ENCODE measurements around the gene CYTH2. TPM values are rescaled to one million over a fixed set of nuclear protein-coding genes. Genes with fewer than 3 reads are reported as not detected.

The CYTH2 gene
- total and polyA plus RNA-seq, 2 donors: 32.0 to 42.4 TPM

GRCh38 chr19:48495396-48495795 lies 26.2 kb downstream of the CYTH2 start:
- DNase-seq (ENCODE audit: low read depth in 6 of 9, low spot score in 9 of 9): no peak
- no peak overlapping the region for H3K27ac ChIP-seq (ENCODE audit: low read depth in 1 of 2, low read length in 1 of 2)
- H3K4me3 ChIP-seq (ENCODE audit: low read length in 2 of 2): no peak overlapping the region
- peaks cover 57 to 90% of the 10 kb centered on the region in 2 donors for H3K27me3 ChIP-seq (ENCODE audit: control insufficient read depth in 2 of 2, insufficient read depth in 1 of 2, low read length in 1 of 2)
- peaks cover 14 to 22% of the 10 kb centered on the region in 2 donors for H3K4me1 ChIP-seq (ENCODE audit: control insufficient read depth in 2 of 2, insufficient read depth in 2 of 2, low read length in 2 of 2)
- H3K9me3 ChIP-seq (ENCODE audit: control insufficient read depth in 2 of 2, insufficient read depth in 1 of 2, low read length in 1 of 2): peaks cover 0 to 14% of the 10 kb centered on the region in 2 donors
- 63% methylated on average over 6 of the region's 6 CpGs for WGBS
- no peaks in the 10 kb centered on the region for H3K36me3 ChIP-seq (ENCODE audit: control insufficient read depth in 2 of 2, insufficient read depth in 2 of 2, low read length in 1 of 2)

- no peak overlapping the region for H3K27ac ChIP-seq (ENCODE audit: low read depth in 1 of 2, low read length in 1 of 2)
- peaks cover 48 to 88% of the 10 kb centered on the region in 2 donors for H3K27me3 ChIP-seq (ENCODE audit: control insufficient read depth in 2 of 2, insufficient read depth in 1 of 2, low read length in 1 of 2)
- peaks cover 0 to 15% of the 10 kb centered on the region in 2 donors for H3K9me3 ChIP-seq (ENCODE audit: control insufficient read depth in 2 of 2, insufficient read depth in 1 of 2, low read length in 1 of 2)
- WGBS: 88% methylated on average over 45 of the region's 45 CpGs
- H3K36me3 ChIP-seq (ENCODE audit: control insufficient read depth in 2 of 2, insufficient read depth in 2 of 2, low read length in 1 of 2): no peaks in the 10 kb centered on the region
- H3K4me3 ChIP-seq (ENCODE audit: low read length in 2 of 2): no peak overlapping the region
- no peak for DNase-seq (ENCODE audit: low read depth in 6 of 9, low spot score in 9 of 9)
- peaks cover 2 to 22% of the 10 kb centered on the region in 2 donors for H3K4me1 ChIP-seq (ENCODE audit: control insufficient read depth in 2 of 2, insufficient read depth in 2 of 2, low read length in 2 of 2)
These were observed 28.0 kb downstream of the CYTH2 start for GRCh38 chr19:48496959-48497727.

- Histone ChIP-seq H3K4me3 (ENCODE audit: low read length in 2 of 2) (no peak overlapping the region), H3K4me1 (ENCODE audit: control insufficient read depth in 2 of 2, insufficient read depth in 2 of 2, low read length in 2 of 2) (peaks cover 2 to 20% of the 10 kb centered on the region in 2 donors), H3K27ac (ENCODE audit: low read depth in 1 of 2, low read length in 1 of 2) (no peak overlapping the region), H3K36me3 (ENCODE audit: control insufficient read depth in 2 of 2, insufficient read depth in 2 of 2, low read length in 1 of 2) (no peaks in the 10 kb centered on the region), H3K27me3 (ENCODE audit: control insufficient read depth in 2 of 2, insufficient read depth in 1 of 2, low read length in 1 of 2) (peaks cover 42 to 84% of the 10 kb centered on the region in 2 donors), H3K9me3 (ENCODE audit: control insufficient read depth in 2 of 2, insufficient read depth in 1 of 2, low read length in 1 of 2) (peaks cover 0 to 9% of the 10 kb centered on the region in 2 donors)
- WGBS: 89% methylated on average over 46 of the region's 46 CpGs
- DNase-seq (ENCODE audit: low read depth in 6 of 9, low spot score in 9 of 9): no peak
These were observed 28.8 kb downstream of the CYTH2 start for GRCh38 chr19:48497728-48498594.

GRCh38 chr19:48498595-48499311 lies 29.6 kb downstream of the CYTH2 start:
- no peak for DNase-seq (ENCODE audit: low read depth in 6 of 9, low spot score in 9 of 9)
- Histone ChIP-seq H3K27me3 (ENCODE audit: control insufficient read depth in 2 of 2, insufficient read depth in 1 of 2, low read length in 1 of 2) (peaks cover 34 to 79% of the 10 kb centered on the region in 2 donors), H3K4me3 (ENCODE audit: low read length in 2 of 2) (no peak overlapping the region), H3K27ac (ENCODE audit: low read depth in 1 of 2, low read length in 1 of 2) (no peak overlapping the region), H3K9me3 (ENCODE audit: control insufficient read depth in 2 of 2, insufficient read depth in 1 of 2, low read length in 1 of 2) (peaks cover 0 to 3% of the 10 kb centered on the region in 2 donors), H3K4me1 (ENCODE audit: control insufficient read depth in 2 of 2, insufficient read depth in 2 of 2, low read length in 2 of 2) (peaks cover 2 to 19% of the 10 kb centered on the region in 2 donors), H3K36me3 (ENCODE audit: control insufficient read depth in 2 of 2, insufficient read depth in 2 of 2, low read length in 1 of 2) (no peaks in the 10 kb centered on the region)
- 80% methylated on average over 58 of the region's 59 CpGs for WGBS

- DNase-seq (ENCODE audit: low read depth in 6 of 9, low spot score in 9 of 9): no peak
- 90% methylated on average over 44 of the region's 44 CpGs for WGBS
- Histone ChIP-seq H3K9me3 (ENCODE audit: control insufficient read depth in 2 of 2, insufficient read depth in 1 of 2, low read length in 1 of 2) (peaks cover 0 to 3% of the 10 kb centered on the region in 2 donors), H3K27me3 (ENCODE audit: control insufficient read depth in 2 of 2, insufficient read depth in 1 of 2, low read length in 1 of 2) (peaks cover 26 to 72% of the 10 kb centered on the region in 2 donors), H3K27ac (ENCODE audit: low read depth in 1 of 2, low read length in 1 of 2) (no peak overlapping the region), H3K4me3 (ENCODE audit: low read length in 2 of 2) (no peak overlapping the region), H3K36me3 (ENCODE audit: control insufficient read depth in 2 of 2, insufficient read depth in 2 of 2, low read length in 1 of 2) (no peaks in the 10 kb centered on the region), H3K4me1 (ENCODE audit: control insufficient read depth in 2 of 2, insufficient read depth in 2 of 2, low read length in 2 of 2) (peaks cover 2 to 19% of the 10 kb centered on the region in 2 donors)
These were observed 30.3 kb downstream of the CYTH2 start for GRCh38 chr19:48499316-48500090.

- Histone ChIP-seq H3K4me3 (ENCODE audit: low read length in 2 of 2) (no peak overlapping the region), H3K4me1 (ENCODE audit: control insufficient read depth in 2 of 2, insufficient read depth in 2 of 2, low read length in 2 of 2) (peaks cover 2 to 19% of the 10 kb centered on the region in 2 donors), H3K9me3 (ENCODE audit: control insufficient read depth in 2 of 2, insufficient read depth in 1 of 2, low read length in 1 of 2) (peaks cover 0 to 3% of the 10 kb centered on the region in 2 donors), H3K27me3 (ENCODE audit: control insufficient read depth in 2 of 2, insufficient read depth in 1 of 2, low read length in 1 of 2) (peaks cover 13 to 58% of the 10 kb centered on the region in 2 donors), H3K27ac (ENCODE audit: low read depth in 1 of 2, low read length in 1 of 2) (no peak overlapping the region), H3K36me3 (ENCODE audit: control insufficient read depth in 2 of 2, insufficient read depth in 2 of 2, low read length in 1 of 2) (no peaks in the 10 kb centered on the region)
- no peak for DNase-seq (ENCODE audit: low read depth in 6 of 9, low spot score in 9 of 9)
- 61% methylated on average over 32 of the region's 32 CpGs for WGBS
These were observed 31.8 kb downstream of the CYTH2 start for GRCh38 chr19:48500830-48501493.

- DNase-seq (ENCODE audit: low read depth in 6 of 9, low spot score in 9 of 9): peak in 5 of 9 donors; percentile 59 to 83 (median 62)
- Histone ChIP-seq H3K9me3 (ENCODE audit: control insufficient read depth in 2 of 2, insufficient read depth in 1 of 2, low read length in 1 of 2) (peaks cover 0 to 3% of the 10 kb centered on the region in 2 donors), H3K4me1 (ENCODE audit: control insufficient read depth in 2 of 2, insufficient read depth in 2 of 2, low read length in 2 of 2) (peaks cover 2 to 19% of the 10 kb centered on the region in 2 donors), H3K27ac (ENCODE audit: low read depth in 1 of 2, low read length in 1 of 2) (no peak overlapping the region), H3K27me3 (ENCODE audit: control insufficient read depth in 2 of 2, insufficient read depth in 1 of 2, low read length in 1 of 2) (peaks cover 13 to 51% of the 10 kb centered on the region in 2 donors), H3K36me3 (ENCODE audit: control insufficient read depth in 2 of 2, insufficient read depth in 2 of 2, low read length in 1 of 2) (no peaks in the 10 kb centered on the region), H3K4me3 (ENCODE audit: low read length in 2 of 2) (peak overlapping the region; percentile 9 to 22)
- 5% methylated on average over 20 of the region's 20 CpGs for WGBS
These were observed 32.6 kb downstream of the CYTH2 start for GRCh38 chr19:48501494-48502349.

Data from thymus (tissue), 11 donors.